DOHH2 (cell line): Measurements from ENCODE around the gene TDRD12.

Source experiments
- H3F3A ChIP-seq: fragments of 200-600 bp; sonication (generic), shearing (Covaris generic); 2 replicates; pipeline ENCODE4 v1.6.0; 2016; ENCODE audit warnings: antibody characterized with exemption, mild to moderate bottlenecking; ENCODE audit not compliant: control insufficient read depth, insufficient read depth
- H3K27ac ChIP-seq: fragments of 200-600 bp; sonication (generic); 2 replicates; pipeline ENCODE4 v1.5.1; 2014; ENCODE audit warnings: low read depth, mild to moderate bottlenecking, low read length, moderate library complexity
- H3K27me3 ChIP-seq: fragments of 200-600 bp; sonication (generic); 2 replicates; pipeline ENCODE4 v1.6.1; 2014; ENCODE audit warnings: mild to moderate bottlenecking, low read length, mixed read lengths; ENCODE audit not compliant: control insufficient read depth
- H3K36me3 ChIP-seq: fragments of 200-600 bp; sonication (generic); 2 replicates; pipeline ENCODE4 v1.6.1; 2014; ENCODE audit warnings: mild to moderate bottlenecking, low read length, moderate library complexity, mixed read lengths; ENCODE audit not compliant: control insufficient read depth
- H3K4me1 ChIP-seq: fragments of 200-600 bp; sonication (generic); 2 replicates; pipeline ENCODE4 v1.6.1; 2014; ENCODE audit warnings: mild to moderate bottlenecking, low read length, mixed read lengths; ENCODE audit not compliant: control insufficient read depth
- H3K4me2 ChIP-seq: fragments of 200-600 bp; sonication (generic); 2 replicates; pipeline ENCODE4 v1.6.0; 2014; ENCODE audit warnings: mild to moderate bottlenecking, low read length, moderate library complexity
- H3K4me3 ChIP-seq: fragments of 200-600 bp; sonication (generic); 2 replicates; pipeline ENCODE4 v1.5.1; 2014; ENCODE audit warnings: mild to moderate bottlenecking, low read length, mixed read lengths
- H3K79me2 ChIP-seq: fragments of 200-600 bp; sonication (generic); 2 replicates; pipeline ENCODE4 v1.6.1; 2014; ENCODE audit warnings: mild to moderate bottlenecking, low read length, mixed read lengths; ENCODE audit not compliant: control insufficient read depth
- H3K9me2 ChIP-seq: fragments of 200-600 bp; sonication (generic); replicated peaks from 2 replicates; pipeline ENCODE4 v1.6.1; 2014; ENCODE audit warnings: mild to moderate bottlenecking, low read length, mixed read lengths; ENCODE audit not compliant: control insufficient read depth
- H3K9me3 ChIP-seq: fragments of 200-600 bp; sonication (generic); 2 replicates; pipeline ENCODE4 v1.6.1; 2014; ENCODE audit warnings: antibody characterized with exemption, low read length, mixed read lengths; ENCODE audit not compliant: control insufficient read depth, insufficient read depth
- H4K20me1 ChIP-seq: fragments of 200-600 bp; sonication (generic); 2 replicates; pipeline ENCODE4 v1.6.0; 2014; ENCODE audit warnings: low read depth, mild to moderate bottlenecking, antibody characterized with exemption, low read length, moderate library complexity; ENCODE audit not compliant: control insufficient read depth, insufficient read depth
- EZH2phosphoT487 ChIP-seq: fragments of 200-600 bp; sonication (generic); IDR thresholded peaks from 2 replicates; pipeline ENCODE4 v1.6.1; 2017; ENCODE audit warnings: borderline replicate concordance, mild to moderate bottlenecking, antibody characterized with exemption, low read length, moderate library complexity, mixed read lengths
- TF ChIP-seq, protein P1 (sequence below): fragments of 200-600 bp; sonication (generic); IDR thresholded peaks from one replicate; pipeline ENCODE4 v1.5.1; 2014; ENCODE audit warnings: antibody characterized with exemption, mild to moderate bottlenecking, low read depth, low read length; ENCODE audit not compliant: poor library complexity, severe bottlenecking

Gene TDRD12

DNA sequence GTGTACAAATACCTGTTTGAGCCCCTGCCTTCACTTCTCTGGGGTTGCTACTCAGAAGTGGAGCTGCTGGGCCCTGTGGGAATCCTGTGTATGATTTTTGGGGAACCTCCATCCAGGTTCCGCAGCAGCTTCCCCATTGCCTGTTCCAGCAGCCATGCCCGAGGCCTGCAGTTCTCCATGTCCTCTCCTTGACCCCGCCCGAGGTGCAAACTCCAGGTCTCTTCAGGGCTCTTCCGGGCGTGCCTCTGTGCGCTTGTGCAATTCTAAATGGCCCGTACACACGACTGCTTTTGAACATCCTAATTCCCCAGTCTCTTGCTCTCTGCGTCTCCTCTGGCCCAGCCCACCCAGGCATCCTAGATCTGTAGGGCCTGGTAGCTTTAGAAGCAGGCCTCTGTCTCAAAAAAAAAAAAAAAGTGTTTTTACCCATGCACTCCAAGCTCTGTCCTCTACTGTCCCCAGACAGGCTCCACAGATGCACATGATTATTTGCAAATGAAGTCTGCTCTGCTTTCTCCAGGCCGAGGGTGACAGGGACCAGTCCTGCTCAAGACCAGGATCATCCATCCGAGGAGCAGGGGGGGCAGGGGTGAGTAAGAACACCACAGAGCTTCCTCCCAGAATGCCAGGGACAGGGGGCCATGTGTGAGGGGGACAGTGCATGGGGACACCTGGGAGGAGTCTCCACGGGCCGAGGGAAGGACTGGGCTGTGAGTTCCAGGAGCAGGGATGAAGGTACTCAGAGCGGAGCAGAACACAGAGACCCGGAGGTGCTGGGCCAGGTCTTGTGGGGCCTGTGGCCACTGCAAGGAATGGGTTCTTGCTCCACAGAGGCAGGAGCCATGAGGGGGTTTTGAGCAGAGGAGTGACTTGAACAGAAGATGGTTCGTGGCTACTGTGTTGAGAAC, 98.3 kb downstream of the TDRD12 start:
- Histone ChIP-seq H3F3A (no peaks in the 10 kb centered on the region), H4K20me1 (no peaks in the 10 kb centered on the region), H3K9me3 (no peaks in the 10 kb centered on the region), H3K4me2 (no peak overlapping the region), H3K27ac (no peak overlapping the region), H3K4me1 (no peaks in the 10 kb centered on the region), H3K36me3 (no peaks in the 10 kb centered on the region), H3K27me3 (peaks cover 4% of the 10 kb centered on the region), H3K9me2 (no peaks in the 10 kb centered on the region), H3K4me3 (no peak overlapping the region), H3K79me2 (no peaks in the 10 kb centered on the region)
- TF ChIP-seq, protein P1, sequence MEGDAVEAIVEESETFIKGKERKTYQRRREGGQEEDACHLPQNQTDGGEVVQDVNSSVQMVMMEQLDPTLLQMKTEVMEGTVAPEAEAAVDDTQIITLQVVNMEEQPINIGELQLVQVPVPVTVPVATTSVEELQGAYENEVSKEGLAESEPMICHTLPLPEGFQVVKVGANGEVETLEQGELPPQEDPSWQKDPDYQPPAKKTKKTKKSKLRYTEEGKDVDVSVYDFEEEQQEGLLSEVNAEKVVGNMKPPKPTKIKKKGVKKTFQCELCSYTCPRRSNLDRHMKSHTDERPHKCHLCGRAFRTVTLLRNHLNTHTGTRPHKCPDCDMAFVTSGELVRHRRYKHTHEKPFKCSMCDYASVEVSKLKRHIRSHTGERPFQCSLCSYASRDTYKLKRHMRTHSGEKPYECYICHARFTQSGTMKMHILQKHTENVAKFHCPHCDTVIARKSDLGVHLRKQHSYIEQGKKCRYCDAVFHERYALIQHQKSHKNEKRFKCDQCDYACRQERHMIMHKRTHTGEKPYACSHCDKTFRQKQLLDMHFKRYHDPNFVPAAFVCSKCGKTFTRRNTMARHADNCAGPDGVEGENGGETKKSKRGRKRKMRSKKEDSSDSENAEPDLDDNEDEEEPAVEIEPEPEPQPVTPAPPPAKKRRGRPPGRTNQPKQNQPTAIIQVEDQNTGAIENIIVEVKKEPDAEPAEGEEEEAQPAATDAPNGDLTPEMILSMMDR: no peak
- TF ChIP-seq EZH2phosphoT487: no peak

DNA sequence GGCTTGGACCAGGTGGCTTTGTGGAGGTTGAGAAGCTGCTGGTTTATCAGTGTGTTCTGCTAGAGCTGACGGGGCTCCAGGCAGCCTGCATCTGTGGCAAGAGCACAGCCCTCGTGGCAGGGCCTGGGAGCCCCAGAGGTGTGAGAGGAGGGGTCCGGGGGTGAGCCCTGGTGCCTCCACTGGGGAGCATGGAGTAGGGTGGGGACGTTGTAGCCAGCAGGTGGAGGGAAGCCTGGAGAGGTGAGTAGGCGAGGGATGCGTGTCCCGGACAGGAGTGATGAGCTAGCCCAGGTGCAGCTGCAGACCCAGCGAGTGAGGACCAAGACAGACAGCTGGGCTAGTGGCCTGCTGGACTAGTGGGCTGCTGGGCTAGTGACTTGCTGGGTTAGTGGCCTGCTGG, 99.0 kb downstream of the TDRD12 start:
- H3K9me3 ChIP-seq: no peaks in the 10 kb centered on the region
- H3K9me2 ChIP-seq: no peaks in the 10 kb centered on the region
- TF ChIP-seq, protein P1: no peak
- no peak for TF ChIP-seq EZH2phosphoT487
- no peak overlapping the region for H3K4me2 ChIP-seq
- H3K4me3 ChIP-seq: no peak overlapping the region
- H4K20me1 ChIP-seq: no peaks in the 10 kb centered on the region
- H3F3A ChIP-seq: no peaks in the 10 kb centered on the region
- peaks cover 4% of the 10 kb centered on the region for H3K27me3 ChIP-seq
- no peak overlapping the region for H3K27ac ChIP-seq
- no peaks in the 10 kb centered on the region for H3K36me3 ChIP-seq
- H3K79me2 ChIP-seq: no peaks in the 10 kb centered on the region
- no peaks in the 10 kb centered on the region for H3K4me1 ChIP-seq

DNA sequence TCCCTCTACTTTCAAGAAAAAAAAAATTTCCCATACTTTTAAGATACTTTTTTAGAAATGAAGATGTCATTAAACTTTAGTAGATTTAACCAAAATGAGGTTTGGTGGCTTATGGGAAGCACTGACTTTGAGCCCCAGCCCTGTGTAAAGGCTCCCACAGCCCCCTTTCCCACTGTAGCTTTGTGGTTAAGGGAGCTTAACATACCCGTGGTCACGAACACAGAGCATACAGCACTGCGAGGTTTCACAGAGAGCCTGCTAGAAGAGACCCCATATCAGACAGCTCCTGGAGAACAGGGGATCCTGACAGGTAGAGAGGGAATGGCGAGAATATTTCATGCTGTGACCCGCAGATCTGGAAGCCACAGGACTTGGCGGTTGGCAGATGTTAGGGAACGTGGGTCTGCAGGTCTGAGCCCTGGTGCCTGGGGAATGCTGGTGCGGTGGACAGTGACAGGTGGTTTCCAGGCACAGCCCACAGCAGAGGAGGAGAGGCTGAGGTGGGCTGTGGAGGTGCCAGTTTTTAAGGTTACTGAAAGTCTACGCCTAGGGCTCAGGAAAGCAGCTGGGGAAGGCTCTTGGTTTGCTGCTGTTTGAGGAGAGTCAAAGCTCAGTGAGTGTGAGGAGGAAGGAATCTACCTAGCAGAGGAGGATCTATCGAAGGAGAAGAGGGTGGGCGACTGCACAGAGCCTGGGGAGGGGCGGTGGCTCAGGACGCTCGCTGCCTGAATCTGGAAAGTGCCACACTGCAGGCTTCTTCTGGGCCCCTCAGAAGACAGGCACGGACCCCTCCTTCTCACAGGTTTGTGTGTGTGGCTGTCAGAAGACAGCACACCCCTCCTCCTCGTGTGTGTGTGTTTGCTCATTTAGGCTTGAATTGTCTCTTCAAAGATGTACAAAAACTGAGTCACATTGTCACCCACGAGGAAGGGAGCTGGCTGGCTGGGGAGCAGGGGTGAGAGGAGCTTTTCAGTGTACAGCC, 100.1 kb downstream of the TDRD12 start:
- H3K79me2 ChIP-seq: no peaks in the 10 kb centered on the region
- no peaks in the 10 kb centered on the region for H3K9me3 ChIP-seq
- no peaks in the 10 kb centered on the region for H4K20me1 ChIP-seq
- H3F3A ChIP-seq: no peaks in the 10 kb centered on the region
- H3K4me3 ChIP-seq: no peak overlapping the region
- H3K9me2 ChIP-seq: no peaks in the 10 kb centered on the region
- H3K4me1 ChIP-seq: no peaks in the 10 kb centered on the region
- peaks cover 4% of the 10 kb centered on the region for H3K27me3 ChIP-seq
- no peak overlapping the region for H3K4me2 ChIP-seq
- H3K27ac ChIP-seq: no peak overlapping the region
- no peaks in the 10 kb centered on the region for H3K36me3 ChIP-seq
- TF ChIP-seq EZH2phosphoT487: no peak
- TF ChIP-seq, protein P1: no peak
